Endothelial cell of umbilical vein (primary cell): ENCODE results near the gene FAM131C. TPM values are rescaled to one million over a fixed set of nuclear protein-coding genes. Genes with fewer than 3 reads are reported as not detected.

Experiments used
- BruUV-seq: library from RNA; stranded (reverse); fragments of 400-500 nt; replicated peaks from 2 replicates; lab custom pipeline; 2021; lab: Mats Ljungman, UMichigan
- CTCF ChIA-PET: fragments of 300-600, 350-600 bp; sonication (Branson Sonifier 250); formaldehyde crosslinking; loops from one replicate; lab custom pipeline; 2021; ENCODE audit warnings: antibody characterized with exemption, inconsistent platforms; lab: Charles Lee
- POLR2A ChIA-PET: fragments of 300-600, 350-600 bp; sonication (Branson Sonifier 250); formaldehyde crosslinking; loops from one replicate; lab custom pipeline; 2021; ENCODE audit warnings: antibody characterized with exemption, inconsistent platforms; lab: Charles Lee
- DNase-seq: peaks from one replicate; pipeline ENCODE4 v3.0.0-alpha.2; 2011; ENCODE audit warnings: low read depth, low spot score
- FAIRE-seq: peaks from 2 replicates; lab custom pipeline; 2011; peaks lifted over from hg19 to GRCh38; lab: Jason Lieb, UNC
- H2AFZ ChIP-seq: 2 replicates; pipeline ENCODE4 v1.6.0; 2012; ENCODE audit warnings: low read depth, low read length, control low read depth, inconsistent platforms
- H3K27ac ChIP-seq: 2 replicates; pipeline ENCODE4 v1.5.1; 2011; ENCODE audit warnings: low read depth, mild to moderate bottlenecking, control low read depth, low read length, moderate library complexity; ENCODE audit not compliant: insufficient read depth
- H3K27me3 ChIP-seq, 2 experiments: 2 replicates each; pipeline versions ENCODE4 v1.6.0 to v1.6.1; 2011; ENCODE audit warnings: low read length in 2 of 2, mixed read lengths in 1 of 2; ENCODE audit not compliant: control insufficient read depth in 2 of 2, insufficient read depth in 2 of 2
- H3K36me3 ChIP-seq, 2 experiments: 2 replicates in 1 of 2; 3 replicates in 1 of 2; pipeline ENCODE4 v1.5.1; 2011; ENCODE audit warnings: low read length in 2 of 2, mild to moderate bottlenecking in 1 of 2, moderate library complexity in 1 of 2; ENCODE audit not compliant: control insufficient read depth in 2 of 2, insufficient read depth in 2 of 2; ENCODE audit errors: extremely low read depth in 1 of 2
- H3K4me1 ChIP-seq: 3 replicates; pipeline ENCODE4 v1.5.1; 2011; ENCODE audit warnings: mild to moderate bottlenecking, low read length; ENCODE audit not compliant: control insufficient read depth, insufficient read depth; ENCODE audit errors: extremely low read depth
- H3K4me2 ChIP-seq: 2 replicates; pipeline ENCODE4 v1.6.1; 2011; ENCODE audit warnings: low read length, control low read depth, mixed read lengths; ENCODE audit not compliant: insufficient read depth
- H3K4me3 ChIP-seq, 3 experiments: fragments of 200-600 bp in 1 of 3; sonication (generic), shearing (Covaris generic) in 1 of 3; replicated peaks in 1 of 3; 2 replicates each; pipeline ENCODE4 v1.5.1; 2011 to 2016; ENCODE audit warnings: control low read depth in 3 of 3, low read length in 3 of 3, mild to moderate bottlenecking in 2 of 3, inconsistent platforms in 1 of 3, low read depth in 1 of 3, moderate library complexity in 1 of 3; ENCODE audit not compliant: insufficient read depth in 1 of 3
- H3K79me2 ChIP-seq: 2 replicates; pipeline ENCODE4 v1.6.0; 2012; ENCODE audit warnings: low read length, inconsistent platforms; ENCODE audit not compliant: control insufficient read depth, insufficient read depth
- H3K9ac ChIP-seq: replicated peaks from 2 replicates; pipeline ENCODE3; 2011; ENCODE audit warnings: low read length, control low read depth; ENCODE audit not compliant: insufficient read depth; ENCODE audit errors: extremely low read depth
- H3K9me1 ChIP-seq: replicated peaks from 3 replicates; pipeline ENCODE4 v1.6.0; 2011; ENCODE audit warnings: mild to moderate bottlenecking, low read length; ENCODE audit not compliant: control insufficient read depth, insufficient read depth; ENCODE audit errors: extremely low read depth
- H3K9me3 ChIP-seq: replicated peaks from 2 replicates; pipeline ENCODE4 v1.5.1; 2012; ENCODE audit warnings: low read length, inconsistent platforms; ENCODE audit not compliant: control insufficient read depth, insufficient read depth
- H4K20me1 ChIP-seq: replicated peaks from 2 replicates; pipeline ENCODE3; 2011; ENCODE audit warnings: mild to moderate bottlenecking, low read length; ENCODE audit not compliant: control insufficient read depth, insufficient read depth; ENCODE audit errors: extremely low read depth
- EZH2 ChIP-seq: IDR thresholded peaks from 2 replicates; pipeline ENCODE4 v1.6.1; 2012; ENCODE audit warnings: borderline replicate concordance, low read depth, mild to moderate bottlenecking, moderate library complexity, low read length, inconsistent platforms; ENCODE audit not compliant: severe bottlenecking
- FOS ChIP-seq: IDR thresholded peaks from 2 replicates; pipeline ENCODE4 v1.6.1; 2011; ENCODE audit warnings: mild to moderate bottlenecking, low read length, moderate library complexity, borderline replicate concordance; ENCODE audit not compliant: insufficient read depth
- GATA2 ChIP-seq: IDR thresholded peaks from 2 replicates; pipeline ENCODE4 v1.7.0; 2011; ENCODE audit warnings: low read depth, mild to moderate bottlenecking, moderate library complexity, mixed read lengths, low read length; ENCODE audit not compliant: insufficient read length, insufficient read depth
- JUN ChIP-seq: IDR thresholded peaks from 2 replicates; pipeline ENCODE4 v1.6.1; 2011; ENCODE audit warnings: borderline replicate concordance, low read depth; ENCODE audit not compliant: insufficient read length, insufficient read depth
- MYC ChIP-seq: IDR thresholded peaks from one replicate; pipeline ENCODE4 v1.6.1; 2011; ENCODE audit warnings: mild to moderate bottlenecking, low read depth, low read length
- POLR2A ChIP-seq: IDR thresholded peaks from 2 replicates; pipeline ENCODE4 v1.6.1; 2012; ENCODE audit warnings: low read depth, mild to moderate bottlenecking, control low read depth, low read length
- POLR2AphosphoS5 ChIP-seq: IDR thresholded peaks from 2 replicates; pipeline ENCODE4 v1.6.1; 2012; ENCODE audit warnings: low read depth, mild to moderate bottlenecking, control low read depth, low read length, moderate library complexity; ENCODE audit not compliant: insufficient read depth
- dilution Hi-C: fragments of 300-500 bp; cut with MboI; formaldehyde crosslinking; loops from one replicate; pipeline ENCODE4 v1.15.0; 2019; ENCODE audit warnings: low sequenced_read_pairs; ENCODE audit not compliant: extremely low pct_ligation_motif_present
- intact Hi-C: fragments of 100-400 bp; cut with micrococcal nuclease; formaldehyde crosslinking; loops from one replicate; pipeline ENCODE4 v1.10.0; 2022
- polyA plus RNA-seq, 4 experiments: library from polyadenylated mRNA; depleted of rRNA in 3 of 4; stranded (reverse) in 3 of 4; unstranded in 1 of 4; fragments of >200 nt; gene quantifications; 2 replicates each; pipeline versions ENCODE4 v1.2.1 to v1.2.3, GENCODE V29; 2011 to 2012; ENCODE audit warnings: missing spikeins in 1 of 4
- total RNA-seq: library from RNA; stranded (reverse); gene quantifications from 2 replicates; pipeline ENCODE4 v1.2.3, GENCODE V29; 2021
- TF ChIP-seq, protein P1 (sequence below), 2 donors: IDR thresholded peaks; 1 replicate in 1 of 2; 2 replicates in 1 of 2; pipeline ENCODE4 v1.5.1; 2011; ENCODE audit warnings: low read length in 2 of 2, mild to moderate bottlenecking in 2 of 2, moderate library complexity in 2 of 2, control low read depth in 1 of 2, inconsistent platforms in 1 of 2, low read depth in 1 of 2; ENCODE audit not compliant: insufficient read depth in 1 of 2; ENCODE audit errors: extremely low read depth in 1 of 2
- TF ChIP-seq, protein P2 (sequence below): IDR thresholded peaks from 2 replicates; pipeline ENCODE4 v1.6.1; 2011; ENCODE audit not compliant: insufficient read depth, insufficient read length

The FAM131C gene
- total and polyA plus RNA-seq, 2 donors (not counting 3 experiments of a cell fraction or from before 2014, with no cell fraction given): 0.23 TPM; not detected in 1

DNA sequence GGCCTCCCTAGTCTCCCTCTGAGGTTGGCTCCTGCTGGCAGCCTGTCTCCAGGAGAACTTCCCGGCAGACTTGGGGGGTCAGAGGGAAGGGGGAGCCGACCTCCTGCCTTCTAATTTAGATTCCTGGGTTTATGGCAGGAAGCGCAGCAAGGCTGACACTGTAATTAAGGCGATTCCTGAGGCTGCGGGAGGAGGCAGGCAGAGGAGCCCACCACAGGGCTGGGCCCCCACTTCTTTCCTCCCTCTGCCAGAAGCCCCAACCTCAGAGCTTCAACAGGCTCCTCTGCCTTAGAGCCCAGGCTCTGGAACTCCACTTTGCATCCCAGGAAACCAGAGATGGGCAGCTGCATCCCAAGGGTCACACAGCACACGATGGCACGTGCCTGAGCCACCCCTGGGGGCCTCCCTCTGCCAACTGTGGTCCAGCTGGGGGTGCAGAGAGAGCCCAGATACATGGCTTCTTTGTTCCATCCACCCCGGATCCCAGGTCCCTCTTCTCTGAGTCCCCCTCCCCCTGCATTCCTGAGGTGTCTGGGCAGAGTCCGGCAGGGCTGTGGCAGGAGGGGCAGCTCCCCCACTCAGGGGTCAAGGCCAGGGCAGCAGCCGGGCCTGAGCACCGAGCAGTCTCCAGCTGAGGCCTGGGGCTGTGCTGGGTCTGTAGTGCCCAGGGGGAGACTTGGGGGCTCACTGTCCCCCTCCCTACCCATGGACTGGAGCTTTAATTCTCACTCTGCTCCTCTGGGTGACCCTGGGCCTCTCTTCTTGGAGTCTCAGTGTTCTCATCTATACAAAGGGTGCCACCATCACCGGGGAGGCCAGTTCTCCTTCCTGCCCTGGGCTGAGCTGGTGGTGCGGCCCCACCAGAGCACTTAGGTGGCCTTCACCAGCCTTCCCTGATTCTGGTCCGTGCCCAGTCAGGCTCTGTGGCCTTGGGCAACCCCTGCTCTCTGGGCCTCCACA, 39.4 kb upstream of the FAM131C start:
- H3K9me1 ChIP-seq: no peaks in the 10 kb centered on the region
- no peak for TF ChIP-seq JUN
- TF ChIP-seq, protein P1, sequence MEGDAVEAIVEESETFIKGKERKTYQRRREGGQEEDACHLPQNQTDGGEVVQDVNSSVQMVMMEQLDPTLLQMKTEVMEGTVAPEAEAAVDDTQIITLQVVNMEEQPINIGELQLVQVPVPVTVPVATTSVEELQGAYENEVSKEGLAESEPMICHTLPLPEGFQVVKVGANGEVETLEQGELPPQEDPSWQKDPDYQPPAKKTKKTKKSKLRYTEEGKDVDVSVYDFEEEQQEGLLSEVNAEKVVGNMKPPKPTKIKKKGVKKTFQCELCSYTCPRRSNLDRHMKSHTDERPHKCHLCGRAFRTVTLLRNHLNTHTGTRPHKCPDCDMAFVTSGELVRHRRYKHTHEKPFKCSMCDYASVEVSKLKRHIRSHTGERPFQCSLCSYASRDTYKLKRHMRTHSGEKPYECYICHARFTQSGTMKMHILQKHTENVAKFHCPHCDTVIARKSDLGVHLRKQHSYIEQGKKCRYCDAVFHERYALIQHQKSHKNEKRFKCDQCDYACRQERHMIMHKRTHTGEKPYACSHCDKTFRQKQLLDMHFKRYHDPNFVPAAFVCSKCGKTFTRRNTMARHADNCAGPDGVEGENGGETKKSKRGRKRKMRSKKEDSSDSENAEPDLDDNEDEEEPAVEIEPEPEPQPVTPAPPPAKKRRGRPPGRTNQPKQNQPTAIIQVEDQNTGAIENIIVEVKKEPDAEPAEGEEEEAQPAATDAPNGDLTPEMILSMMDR (IDR thresholded peaks at IDR 0.05; ENCODE audit: extremely low read depth in 1 of 2, insufficient read depth in 1 of 2, low read depth in 1 of 2, low read length in 2 of 2): no peak
- TF ChIP-seq EZH2: no peak
- TF ChIP-seq POLR2AphosphoS5: no peak
- no peak for TF ChIP-seq GATA2
- TF ChIP-seq MYC: no peak
- TF ChIP-seq, protein P2, sequence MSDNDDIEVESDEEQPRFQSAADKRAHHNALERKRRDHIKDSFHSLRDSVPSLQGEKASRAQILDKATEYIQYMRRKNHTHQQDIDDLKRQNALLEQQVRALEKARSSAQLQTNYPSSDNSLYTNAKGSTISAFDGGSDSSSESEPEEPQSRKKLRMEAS: no peak
- no peak for TF ChIP-seq FOS
- no peak for TF ChIP-seq POLR2A
- H3K27me3 ChIP-seq: no peaks in the 10 kb centered on the region
- ChIA-PET CTCF (interaction anchor here (1.3 to 1.9 kb wide), 2 partner anchors 13 to 30 kb away, joined by 3 to 6 read pairs; no protein-coding TSS in a partner anchor), POLR2A (no interaction called here)
- H4K20me1 ChIP-seq: no peaks in the 10 kb centered on the region
- H3K4me2 ChIP-seq: no peak overlapping the region
- no peaks in the 10 kb centered on the region for H3K79me2 ChIP-seq
- FAIRE-seq (no peak), DNase-seq (no peak)
- BruUV-seq: no TSS peak
- H3K4me3 ChIP-seq: no peak overlapping the region
- intact Hi-C loops: no loop called here
- H3K36me3 ChIP-seq: no peaks in the 10 kb centered on the region
- peaks cover 2% of the 10 kb centered on the region for H3K9me3 ChIP-seq
- H3K4me1 ChIP-seq: no peaks in the 10 kb centered on the region
- H3K9ac ChIP-seq: no peak overlapping the region
- no peak overlapping the region for H2AFZ ChIP-seq
- dilution Hi-C loops: no loop called here
- H3K27ac ChIP-seq: no peak overlapping the region
